SH-SY5Y (cell line): ENCODE data around the gene PARM1.
A peak's percentile ranks its signal among the peaks of the same experiment; 100 is the strongest.

ENCODE experiments used
- GATA2 ChIP-seq: IDR thresholded peaks from 2 replicates; pipeline ENCODE4 v1.6.1; 2011; ENCODE audit warnings: mild to moderate bottlenecking, low read depth, low read length
- GATA3 ChIP-seq: IDR thresholded peaks from 2 replicates; pipeline ENCODE4 v1.6.1; 2011; ENCODE audit warnings: low read depth, mild to moderate bottlenecking, low read length, moderate library complexity

PARM1 gene

GRCh38 chr4:74958881-74959280 lies 26.0 kb downstream of the PARM1 start:
- TF ChIP-seq GATA3 (no peak), GATA2 (no peak)

- TF ChIP-seq GATA3 (no peak), GATA2 (no peak)
These were observed 28.3 kb downstream of the PARM1 start for GRCh38 chr4:74961230-74961629.

- TF ChIP-seq GATA3, result no peak
- TF ChIP-seq GATA2, result no peak
These were observed 29.7 kb downstream of the PARM1 start for GRCh38 chr4:74962584-74962983.

GRCh38 chr4:74964311-74964710 lies 31.4 kb downstream of the PARM1 start:
- no peak for TF ChIP-seq GATA2
- TF ChIP-seq GATA3, result no peak

- TF ChIP-seq GATA2 (no peak), GATA3 (no peak)
These were observed 34.4 kb downstream of the PARM1 start for GRCh38 chr4:74967324-74967723.

- no peak for TF ChIP-seq GATA3
- no peak for TF ChIP-seq GATA2
These were observed 35.7 kb downstream of the PARM1 start for GRCh38 chr4:74968456-74969164.

- TF ChIP-seq GATA3 (no peak), GATA2 (no peak)
These were observed 36.9 kb downstream of the PARM1 start for GRCh38 chr4:74969507-74970474.

GRCh38 chr4:74970577-74970976 lies 37.7 kb downstream of the PARM1 start:
- TF ChIP-seq GATA3 (no peak), GATA2 (0 out of 2 replicates have a peak, but pooled peaks have one; percentile 18)

- no peak for TF ChIP-seq GATA2
- no peak for TF ChIP-seq GATA3
These were observed 38.9 kb downstream of the PARM1 start for GRCh38 chr4:74971862-74972261.

GRCh38 chr4:74975082-74975481 lies 42.2 kb downstream of the PARM1 start:
- TF ChIP-seq GATA3 (no peak), GATA2 (no peak)

GRCh38 chr4:74975848-74976824 lies 43.2 kb downstream of the PARM1 start:
- no peak for TF ChIP-seq GATA3
- TF ChIP-seq GATA2, result no peak

GRCh38 chr4:74982546-74983252 lies 49.8 kb downstream of the PARM1 start:
- no peak for TF ChIP-seq GATA2
- TF ChIP-seq GATA3, result no peak

- TF ChIP-seq GATA2, result no peak
- no peak for TF ChIP-seq GATA3
These were observed 50.3 kb downstream of the PARM1 start for GRCh38 chr4:74983253-74983635.
